RWPE2 (cell line): Measurements from ENCODE around the gene LENG9.

ENCODE experiments used
- ATAC-seq: fragments of 200-7000 bp; cut with Tn5 transposase; 3 replicates; pipeline ENCODE4 v1.9.1; 2021; ENCODE audit warnings: low read depth
- DNase-seq: peaks from one replicate; pipeline ENCODE4 v3.0.0-alpha.2; 2020; ENCODE audit warnings: low spot score
- H3K27ac ChIP-seq: fragments of 450-650 bp; 2 replicates; pipeline ENCODE4 v1.5.1; 2017; ENCODE audit warnings: mild to moderate bottlenecking; ENCODE audit not compliant: poor library complexity, severe bottlenecking
- H3K27me3 ChIP-seq: fragments of 250-450 bp; sonication (Bioruptor Pico); 2 replicates; pipeline ENCODE4 v1.5.1; 2021; ENCODE audit warnings: mild to moderate bottlenecking, moderate library complexity; ENCODE audit not compliant: insufficient read depth, poor library complexity, severe bottlenecking
- H3K36me3 ChIP-seq: fragments of 250-450 bp; sonication (Bioruptor Pico); 2 replicates; pipeline ENCODE4 v1.5.1; 2020; ENCODE audit warnings: low read depth, mild to moderate bottlenecking, moderate library complexity
- H3K4me1 ChIP-seq: fragments of 250-450 bp; sonication (Bioruptor Pico); 2 replicates; pipeline ENCODE4 v1.5.1; 2021; ENCODE audit warnings: mild to moderate bottlenecking, moderate library complexity; ENCODE audit not compliant: insufficient read depth, poor library complexity, severe bottlenecking
- H3K4me3 ChIP-seq: fragments of 250-450 bp; sonication (Bioruptor Pico); 2 replicates; pipeline ENCODE4 v1.5.1; 2021; ENCODE audit warnings: mild to moderate bottlenecking, moderate library complexity; ENCODE audit not compliant: severe bottlenecking
- H3K9me3 ChIP-seq: fragments of 250-450 bp; sonication (Bioruptor Pico); 2 replicates; pipeline ENCODE4 v1.5.1; 2021; ENCODE audit warnings: mild to moderate bottlenecking, moderate library complexity; ENCODE audit not compliant: severe bottlenecking
- CTCF ChIP-seq: fragments of 450-650 bp; IDR thresholded peaks from one replicate; pipeline ENCODE4 v1.5.1; 2017; ENCODE audit warnings: mild to moderate bottlenecking, moderate library complexity; ENCODE audit not compliant: poor library complexity, severe bottlenecking

The LENG9 gene

GRCh38 chr19:54439174-54439851 lies 24.3 kb downstream of the LENG9 start:
- H3K36me3 ChIP-seq: peaks cover 29% of the 10 kb centered on the region
- peak; percentile 61; the same call in 2 of the 3 replicates for ATAC-seq
- peak; percentile 43 for TF ChIP-seq CTCF
- H3K27ac ChIP-seq: no peak overlapping the region
- no peaks in the 10 kb centered on the region for H3K9me3 ChIP-seq
- no peaks in the 10 kb centered on the region for H3K4me1 ChIP-seq
- H3K4me3 ChIP-seq: no peak overlapping the region
- peak; percentile 52 for DNase-seq
- H3K27me3 ChIP-seq: no peaks in the 10 kb centered on the region

GRCh38 chr19:54436628-54437252 lies 26.8 kb downstream of the LENG9 start:
- no peak overlapping the region for H3K4me3 ChIP-seq
- no peak for ATAC-seq
- no peaks in the 10 kb centered on the region for H3K27me3 ChIP-seq
- H3K9me3 ChIP-seq: no peaks in the 10 kb centered on the region
- TF ChIP-seq CTCF: no peak
- H3K27ac ChIP-seq: no peak overlapping the region
- DNase-seq: no peak
- peaks cover 9% of the 10 kb centered on the region for H3K4me1 ChIP-seq
- H3K36me3 ChIP-seq: peaks cover 15% of the 10 kb centered on the region

GRCh38 chr19:54436031-54436523 lies 27.5 kb downstream of the LENG9 start:
- no peak for TF ChIP-seq CTCF
- Histone ChIP-seq H3K27me3 (no peaks in the 10 kb centered on the region), H3K4me1 (peaks cover 15% of the 10 kb centered on the region), H3K9me3 (no peaks in the 10 kb centered on the region), H3K36me3 (peaks cover 14% of the 10 kb centered on the region), H3K27ac (no peak overlapping the region), H3K4me3 (no peak overlapping the region)
- no peak for ATAC-seq
- DNase-seq: no peak

- TF ChIP-seq CTCF: no peak
- no peak overlapping the region for H3K4me3 ChIP-seq
- no peaks in the 10 kb centered on the region for H3K27me3 ChIP-seq
- no peaks in the 10 kb centered on the region for H3K9me3 ChIP-seq
- peaks cover 10% of the 10 kb centered on the region for H3K36me3 ChIP-seq
- no peak for ATAC-seq
- DNase-seq: no peak
- H3K4me1 ChIP-seq: peaks cover 17% of the 10 kb centered on the region
- no peak overlapping the region for H3K27ac ChIP-seq
These were observed 28.0 kb downstream of the LENG9 start for GRCh38 chr19:54435551-54436016.

GRCh38 chr19:54434873-54435214 lies 28.7 kb downstream of the LENG9 start:
- no peak for TF ChIP-seq CTCF
- H3K9me3 ChIP-seq: no peaks in the 10 kb centered on the region
- H3K27ac ChIP-seq: no peak overlapping the region
- ATAC-seq (no peak), DNase-seq (no peak)
- peaks cover 17% of the 10 kb centered on the region for H3K4me1 ChIP-seq
- no peaks in the 10 kb centered on the region for H3K27me3 ChIP-seq
- 0 out of 2 replicates have a peak, but pooled peaks cover 8% of the 10 kb centered on the region for H3K36me3 ChIP-seq
- H3K4me3 ChIP-seq: no peak overlapping the region
